GM19452 (cell line): Measurements from ENCODE around the gene PSMD2.
A peak's percentile ranks its signal among the peaks of the same experiment; 100 is the strongest.

ENCODE experiments used
- ATAC-seq: cut with Tn5 transposase; IDR thresholded peaks from one replicate; pipeline ENCODE4 v1.9.1; 2021; ENCODE audit not compliant: unreplicated experiment

PSMD2 gene

DNA sequence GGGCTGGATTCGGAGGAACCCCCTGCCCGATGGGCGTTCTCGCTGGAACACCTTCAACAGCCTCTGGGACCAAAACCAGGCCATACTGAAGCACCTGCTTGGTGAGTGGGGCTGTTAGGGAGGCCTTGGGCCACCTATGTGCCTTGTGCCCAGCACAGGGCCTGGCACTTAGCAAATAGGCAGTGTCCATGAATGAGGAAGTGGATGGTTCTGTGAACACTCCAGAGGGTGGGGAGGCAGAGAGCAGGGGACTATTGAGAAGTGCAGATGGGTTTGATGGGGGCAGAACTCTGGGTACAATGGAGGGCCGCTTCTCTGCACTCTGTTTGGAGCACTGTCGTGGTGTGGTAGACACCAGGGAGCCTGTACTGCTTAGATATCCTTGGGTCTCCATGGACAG lies 21.7 kb upstream of the PSMD2 start:
- no peak for ATAC-seq

DNA sequence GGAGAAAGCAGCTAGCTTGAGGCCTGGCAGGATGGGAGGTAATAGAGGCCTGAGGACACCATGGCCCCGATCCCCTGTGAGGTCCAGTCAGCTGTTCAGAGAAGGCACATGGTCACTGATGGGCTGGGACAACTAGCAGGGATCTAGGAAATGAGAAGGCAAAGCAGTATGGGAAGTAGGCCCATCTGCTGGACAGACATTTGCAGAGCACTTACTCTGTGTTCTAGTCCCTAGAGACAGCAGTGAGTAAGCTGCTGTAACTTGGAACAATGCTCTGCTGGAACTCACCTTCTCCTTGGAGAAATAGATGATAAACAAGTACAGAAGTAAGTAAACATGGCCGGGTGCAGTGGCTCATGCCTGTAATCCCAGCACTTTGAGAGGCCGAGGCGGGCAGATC lies 16.1 kb upstream of the PSMD2 start:
- ATAC-seq, result no peak

DNA sequence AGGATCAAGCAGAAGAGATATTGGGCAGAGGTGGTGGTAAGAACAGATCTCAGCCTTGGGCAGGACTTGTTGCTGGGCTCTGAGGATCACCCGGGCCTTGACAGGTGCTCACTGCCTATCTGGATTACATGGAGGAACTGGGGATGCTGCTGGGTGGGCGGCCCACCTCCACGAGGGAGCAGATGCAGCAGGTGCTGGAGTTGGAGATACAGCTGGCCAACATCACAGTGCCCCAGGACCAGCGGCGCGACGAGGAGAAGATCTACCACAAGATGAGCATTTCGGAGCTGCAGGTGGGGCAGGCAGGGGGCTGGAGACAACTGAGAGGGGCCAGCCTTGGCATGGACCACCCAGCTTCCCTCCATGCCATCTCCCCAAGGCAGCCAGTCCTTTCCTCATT lies 15.4 kb upstream of the PSMD2 start:
- no peak for ATAC-seq

DNA sequence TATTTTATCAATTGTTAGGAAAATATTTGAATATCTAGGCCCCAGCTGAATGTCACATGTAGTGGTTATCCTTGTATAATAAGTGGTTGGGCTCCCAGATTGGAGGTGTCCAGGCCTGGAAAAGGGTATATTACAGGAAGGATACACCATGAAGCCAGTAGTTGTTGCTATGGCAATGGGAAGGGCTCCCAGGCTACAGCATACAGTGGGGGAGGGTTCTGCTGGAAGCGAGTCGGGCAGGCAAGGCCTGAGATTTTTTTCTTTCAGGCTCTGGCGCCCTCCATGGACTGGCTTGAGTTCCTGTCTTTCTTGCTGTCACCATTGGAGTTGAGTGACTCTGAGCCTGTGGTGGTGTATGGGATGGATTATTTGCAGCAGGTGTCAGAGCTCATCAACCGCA lies 14.3 kb upstream of the PSMD2 start:
- ATAC-seq, result no peak

DNA sequence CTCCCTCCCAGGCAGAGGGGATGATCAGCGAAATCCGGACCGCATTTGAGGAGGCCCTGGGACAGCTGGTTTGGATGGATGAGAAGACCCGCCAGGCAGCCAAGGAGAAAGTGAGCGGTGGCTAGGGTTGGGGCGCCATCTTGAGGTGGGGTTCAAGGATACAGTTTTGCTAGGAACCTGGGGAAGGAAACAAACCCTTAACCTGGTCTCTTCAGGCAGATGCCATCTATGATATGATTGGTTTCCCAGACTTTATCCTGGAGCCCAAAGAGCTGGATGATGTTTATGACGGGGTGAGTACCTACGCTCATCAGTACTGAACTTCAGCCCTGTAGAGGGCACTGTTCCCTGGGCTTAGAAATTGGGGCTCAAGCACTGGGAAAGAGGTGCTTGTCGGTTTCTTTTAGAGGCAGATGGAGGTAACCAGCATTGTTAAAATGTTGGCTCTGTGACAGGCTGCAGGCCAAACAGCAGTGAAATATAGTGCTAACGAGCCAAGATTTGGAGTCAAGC lies 9.6 kb upstream of the PSMD2 start:
- no peak for ATAC-seq

DNA sequence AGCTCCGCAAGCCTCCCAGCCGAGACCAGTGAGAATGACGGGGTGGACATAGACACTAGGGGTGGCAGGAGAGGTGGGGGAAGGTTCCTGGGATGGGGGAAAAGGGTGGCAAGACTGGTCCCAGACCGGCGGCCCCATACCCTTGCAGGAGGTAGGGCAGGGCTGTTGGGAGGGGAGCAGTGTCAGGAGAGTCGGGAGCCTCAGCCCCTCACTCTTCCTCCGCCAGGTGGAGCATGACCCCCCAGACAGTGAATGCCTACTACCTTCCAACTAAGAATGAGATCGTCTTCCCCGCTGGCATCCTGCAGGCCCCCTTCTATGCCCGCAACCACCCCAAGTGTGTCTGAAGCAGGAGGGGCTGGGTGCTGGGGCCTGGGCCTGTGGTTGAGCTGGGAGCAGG lies 8.7 kb upstream of the PSMD2 start:
- ATAC-seq, result no peak

DNA sequence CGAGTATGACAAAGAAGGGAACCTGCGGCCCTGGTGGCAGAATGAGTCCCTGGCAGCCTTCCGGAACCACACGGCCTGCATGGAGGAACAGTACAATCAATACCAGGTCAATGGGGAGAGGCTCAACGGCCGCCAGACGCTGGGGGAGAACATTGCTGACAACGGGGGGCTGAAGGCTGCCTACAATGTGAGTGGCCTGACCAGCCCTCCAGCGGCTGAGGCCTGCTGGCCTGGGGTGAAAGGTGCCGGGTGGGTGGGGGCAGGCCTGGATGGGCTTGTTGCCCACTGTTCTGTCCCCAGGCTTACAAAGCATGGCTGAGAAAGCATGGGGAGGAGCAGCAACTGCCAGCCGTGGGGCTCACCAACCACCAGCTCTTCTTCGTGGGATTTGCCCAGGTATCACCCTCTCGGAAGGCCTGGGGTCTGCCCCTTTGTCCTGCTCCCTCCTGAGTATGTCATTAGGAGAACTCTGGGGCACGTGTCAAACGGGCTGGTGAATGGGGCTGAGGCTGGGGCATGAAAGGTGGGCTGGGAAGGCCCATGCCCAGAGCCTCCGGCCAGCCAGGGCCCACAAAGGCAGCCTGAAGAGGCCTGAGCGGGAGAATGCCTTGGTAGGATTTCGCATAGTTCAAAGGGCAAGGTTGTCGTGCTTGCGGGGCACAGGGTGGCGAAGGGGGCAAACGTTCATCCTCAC lies 7.8 kb upstream of the PSMD2 start:
- ATAC-seq, result no peak

DNA sequence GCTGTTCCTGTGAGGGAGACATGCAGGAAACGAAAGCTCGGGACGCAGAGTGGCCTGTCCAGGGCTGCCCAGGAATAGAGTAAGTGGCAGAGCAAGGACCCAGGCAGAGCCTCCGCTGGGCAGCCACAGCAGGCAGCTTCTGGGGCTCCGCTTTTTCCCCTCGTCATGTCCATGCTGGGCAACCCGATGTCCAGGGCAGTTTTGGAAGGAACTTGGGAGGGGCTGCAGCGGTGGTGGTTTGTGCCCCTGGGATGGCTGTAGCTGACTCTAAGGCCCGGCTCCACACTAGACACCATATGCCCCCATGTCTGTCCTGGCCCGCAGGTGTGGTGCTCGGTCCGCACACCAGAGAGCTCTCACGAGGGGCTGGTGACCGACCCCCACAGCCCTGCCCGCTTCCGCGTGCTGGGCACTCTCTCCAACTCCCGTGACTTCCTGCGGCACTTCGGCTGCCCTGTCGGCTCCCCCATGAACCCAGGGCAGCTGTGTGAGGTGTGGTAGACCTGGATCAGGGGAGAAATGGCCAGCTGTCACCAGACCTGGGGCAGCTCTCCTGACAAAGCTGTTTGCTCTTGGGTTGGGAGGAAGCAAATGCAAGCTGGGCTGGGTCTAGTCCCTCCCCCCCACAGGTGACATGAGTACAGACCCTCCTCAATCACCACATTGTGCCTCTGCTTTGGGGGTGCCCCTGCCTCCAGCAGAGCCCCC lies 7.1 kb upstream of the PSMD2 start:
- no peak for ATAC-seq

DNA sequence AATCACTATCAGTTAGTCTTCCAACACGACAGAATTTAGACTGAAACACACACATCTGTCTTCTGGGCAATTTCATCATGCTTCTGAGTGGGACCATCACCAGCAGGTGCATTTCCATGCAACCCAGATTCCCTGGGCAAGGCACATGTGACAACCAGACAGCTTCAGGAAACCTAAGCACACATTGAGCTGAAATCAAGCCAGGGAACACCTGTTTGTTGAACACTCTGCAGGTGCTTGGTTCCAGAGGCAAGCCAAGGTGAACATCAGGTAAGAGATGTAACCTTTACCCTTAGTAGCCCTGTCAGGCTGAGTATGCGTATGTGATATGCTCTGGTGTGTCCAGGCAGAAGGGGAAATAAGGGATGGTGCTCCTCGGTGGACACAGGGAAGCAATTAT lies 3.3 kb upstream of the PSMD2 start:
- ATAC-seq, result no peak

DNA sequence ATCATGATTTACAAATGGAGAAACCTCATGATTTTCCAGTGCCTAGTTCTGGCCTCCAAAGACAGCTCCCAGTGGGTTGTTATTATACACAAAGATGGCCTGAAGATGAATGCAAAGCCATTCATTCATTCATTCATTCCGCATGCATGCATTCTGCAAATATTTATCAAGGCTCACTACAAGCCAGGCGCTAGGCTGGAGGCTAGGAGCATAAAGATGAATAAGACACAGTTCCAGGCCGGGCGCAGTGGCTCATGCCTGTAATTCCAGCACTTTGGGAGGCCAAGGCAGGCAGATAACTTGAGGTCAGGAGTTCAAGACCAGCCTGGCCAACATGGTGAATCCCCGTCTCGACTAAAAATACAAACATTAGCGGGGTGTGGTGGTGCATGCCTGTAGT lies 2.4 kb upstream of the PSMD2 start:
- ATAC-seq, result no peak

DNA sequence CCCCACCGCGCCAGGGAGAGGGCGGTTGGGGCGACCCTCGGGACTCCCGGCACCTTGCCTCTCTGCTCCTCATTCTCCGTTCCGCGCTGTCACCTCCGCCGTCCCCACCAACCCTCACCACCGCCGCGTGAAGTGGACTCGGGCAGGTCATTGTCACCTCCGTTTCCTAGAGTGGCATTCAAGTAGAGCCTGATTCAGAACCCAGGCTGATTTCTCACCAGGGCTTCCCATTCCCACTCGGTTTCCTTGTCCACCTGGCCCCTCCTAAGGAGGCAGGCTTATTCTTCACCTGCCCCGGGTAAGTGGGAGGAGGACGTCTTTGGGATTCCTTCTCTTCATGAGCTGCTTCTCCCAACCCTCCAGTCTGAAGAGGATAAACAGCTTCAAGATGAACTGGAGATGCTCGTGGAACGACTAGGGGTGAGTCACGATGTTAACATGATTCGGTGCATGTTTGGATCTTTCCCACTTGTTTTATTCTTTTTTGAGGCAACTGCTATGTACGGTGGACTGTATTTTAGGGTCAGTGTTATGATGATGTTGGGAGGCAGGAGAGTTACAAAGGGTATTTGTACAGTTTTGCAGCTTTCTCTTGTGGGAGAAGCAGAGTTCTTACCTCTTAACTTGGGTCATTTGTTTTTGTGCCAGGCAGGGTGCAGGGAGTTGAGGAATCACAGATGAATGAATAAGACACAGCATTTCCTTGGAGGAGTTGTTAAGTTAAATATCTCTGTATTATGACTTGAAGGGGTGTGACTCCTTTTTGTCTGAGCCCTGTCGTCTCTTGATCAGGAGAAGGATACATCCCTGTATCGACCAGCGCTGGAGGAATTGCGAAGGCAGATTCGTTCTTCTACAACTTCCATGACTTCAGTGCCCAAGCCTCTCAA lies 692 bp downstream of the PSMD2 start:
- no peak for ATAC-seq

DNA sequence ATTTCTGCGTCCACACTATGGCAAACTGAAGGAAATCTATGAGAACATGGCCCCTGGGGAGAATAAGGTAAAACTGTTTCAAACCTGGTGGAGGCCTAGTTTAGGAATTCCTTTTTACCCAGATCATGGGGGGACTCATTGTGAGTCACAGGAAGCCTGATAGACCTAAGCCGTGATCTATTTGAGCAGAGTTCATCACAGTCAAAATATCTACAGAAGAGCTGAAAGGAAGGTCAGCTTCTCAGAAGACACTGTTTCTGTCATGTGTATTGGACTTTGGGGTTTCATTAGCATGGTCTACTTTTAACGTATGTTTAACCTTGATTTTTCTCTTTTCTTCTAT lies 1.3 kb downstream of the PSMD2 start:
- no peak for ATAC-seq

DNA sequence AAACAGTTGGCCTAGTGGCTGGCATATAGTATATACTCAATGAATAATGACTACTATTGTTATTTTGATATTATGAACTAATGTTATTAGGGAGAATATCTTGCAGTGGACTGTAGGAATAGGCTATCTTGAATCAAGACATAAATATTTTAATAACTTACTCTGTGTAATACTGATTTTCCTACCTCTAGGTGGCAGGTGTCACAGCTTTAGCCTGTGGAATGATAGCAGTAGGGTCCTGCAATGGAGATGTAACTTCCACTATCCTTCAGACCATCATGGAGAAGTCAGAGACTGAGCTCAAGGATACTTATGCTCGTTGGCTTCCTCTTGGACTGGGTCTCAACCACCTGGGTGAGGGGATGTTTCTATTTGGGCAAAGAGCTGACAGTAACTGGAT lies 6.5 kb downstream of the PSMD2 start:
- no peak for ATAC-seq

DNA sequence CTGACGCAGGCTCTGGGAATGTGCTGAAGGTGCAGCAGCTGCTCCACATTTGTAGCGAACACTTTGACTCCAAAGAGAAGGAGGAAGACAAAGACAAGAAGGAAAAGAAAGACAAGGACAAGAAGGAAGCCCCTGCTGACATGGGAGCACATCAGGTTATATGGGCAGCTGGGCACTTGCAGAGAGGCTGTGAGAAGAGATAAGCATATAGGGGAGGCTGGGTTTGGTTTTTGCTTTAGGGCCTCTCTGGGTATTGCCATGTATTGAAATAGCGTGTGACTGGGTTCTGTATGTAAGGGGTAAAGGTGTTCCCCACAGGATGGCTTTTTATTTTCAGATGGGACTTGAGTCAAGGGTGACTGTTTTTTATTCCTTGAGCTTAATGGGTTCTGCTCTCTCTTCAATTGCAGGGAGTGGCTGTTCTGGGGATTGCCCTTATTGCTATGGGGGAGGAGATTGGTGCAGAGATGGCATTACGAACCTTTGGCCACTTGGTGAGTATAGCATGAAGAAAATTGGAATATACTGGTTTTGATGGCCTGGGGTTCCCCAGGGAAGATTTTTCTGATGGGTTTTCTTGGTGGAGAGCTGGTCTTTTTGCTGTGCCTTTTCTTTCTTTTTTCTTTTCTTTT lies 7.4 kb downstream of the PSMD2 start:
- ATAC-seq, result no peak

DNA sequence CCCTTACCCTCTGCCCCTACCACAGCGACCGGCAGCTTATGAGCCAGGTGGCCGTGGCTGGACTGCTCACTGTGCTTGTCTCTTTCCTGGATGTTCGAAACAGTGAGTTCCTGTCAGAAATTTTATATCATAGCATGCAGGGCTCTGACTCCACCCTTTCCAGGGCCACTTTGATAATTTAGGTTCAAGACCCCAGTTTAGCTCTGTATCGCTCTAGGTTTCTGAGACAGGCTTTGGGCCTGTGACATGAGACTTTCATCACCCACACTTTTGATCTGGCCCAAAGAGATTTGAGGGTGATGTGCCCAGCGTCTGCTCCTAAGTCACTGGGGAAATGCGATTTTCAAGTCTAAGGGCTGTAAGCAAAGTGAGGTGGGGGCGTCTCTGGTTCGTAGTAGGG lies 8.9 kb downstream of the PSMD2 start:
- no peak for ATAC-seq

DNA sequence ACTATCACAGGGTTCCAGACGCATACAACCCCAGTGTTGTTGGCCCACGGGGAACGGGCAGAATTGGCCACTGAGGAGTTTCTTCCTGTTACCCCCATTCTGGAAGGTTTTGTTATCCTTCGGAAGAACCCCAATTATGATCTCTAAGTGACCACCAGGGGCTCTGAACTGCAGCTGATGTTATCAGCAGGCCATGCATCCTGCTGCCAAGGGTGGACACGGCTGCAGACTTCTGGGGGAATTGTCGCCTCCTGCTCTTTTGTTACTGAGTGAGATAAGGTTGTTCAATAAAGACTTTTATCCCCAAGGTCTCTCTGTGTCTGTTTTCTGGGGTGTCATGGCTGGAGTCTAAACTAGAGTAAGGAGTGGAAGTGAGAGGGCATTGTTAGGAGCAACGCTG lies 9.7 kb downstream of the PSMD2 start:
- ATAC-seq, result no peak

DNA sequence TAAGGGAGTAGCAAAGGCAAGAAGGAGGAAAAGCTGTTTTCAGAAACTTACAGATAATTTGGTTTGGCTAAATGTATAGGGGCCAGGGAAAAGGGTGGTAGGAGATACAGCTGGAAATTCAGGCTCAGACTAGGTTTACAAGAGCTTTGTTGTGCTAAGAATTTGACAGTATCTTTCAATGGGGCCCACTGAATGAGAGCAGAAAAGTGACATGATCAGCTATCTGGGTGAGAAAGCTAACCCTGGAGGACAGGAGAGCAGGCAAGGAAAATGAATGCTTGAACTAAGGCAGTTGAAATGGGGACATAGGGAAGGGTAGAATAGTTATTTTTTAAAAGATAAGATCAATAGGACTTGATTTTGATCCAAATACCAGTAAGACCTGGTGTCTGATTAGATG lies 12.6 kb downstream of the PSMD2 start:
- no peak for ATAC-seq

DNA sequence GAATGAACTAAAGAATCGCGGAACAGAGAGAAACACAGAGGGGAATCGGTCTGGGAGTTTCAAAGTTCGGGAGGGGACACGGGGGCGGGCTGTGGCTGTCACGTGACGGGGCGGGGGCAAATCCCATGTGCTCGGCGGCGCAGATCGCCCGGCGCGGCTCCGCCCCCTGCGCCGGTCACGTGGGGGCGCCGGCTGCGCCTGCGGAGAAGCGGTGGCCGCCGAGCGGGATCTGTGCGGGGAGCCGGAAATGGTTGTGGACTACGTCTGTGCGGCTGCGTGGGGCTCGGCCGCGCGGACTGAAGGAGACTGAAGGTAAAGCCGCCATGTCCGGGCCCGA lies 15.3 kb downstream of the PSMD2 start, which contains the start of gene EIF4G1:
EIF4G1 (plus strand) TSS at position 244 of the 337 bp plus-strand sequence. CDS start 1,191 bp downstream, outside the sequence.
- ATAC-seq, result peak; percentile 87

DNA sequence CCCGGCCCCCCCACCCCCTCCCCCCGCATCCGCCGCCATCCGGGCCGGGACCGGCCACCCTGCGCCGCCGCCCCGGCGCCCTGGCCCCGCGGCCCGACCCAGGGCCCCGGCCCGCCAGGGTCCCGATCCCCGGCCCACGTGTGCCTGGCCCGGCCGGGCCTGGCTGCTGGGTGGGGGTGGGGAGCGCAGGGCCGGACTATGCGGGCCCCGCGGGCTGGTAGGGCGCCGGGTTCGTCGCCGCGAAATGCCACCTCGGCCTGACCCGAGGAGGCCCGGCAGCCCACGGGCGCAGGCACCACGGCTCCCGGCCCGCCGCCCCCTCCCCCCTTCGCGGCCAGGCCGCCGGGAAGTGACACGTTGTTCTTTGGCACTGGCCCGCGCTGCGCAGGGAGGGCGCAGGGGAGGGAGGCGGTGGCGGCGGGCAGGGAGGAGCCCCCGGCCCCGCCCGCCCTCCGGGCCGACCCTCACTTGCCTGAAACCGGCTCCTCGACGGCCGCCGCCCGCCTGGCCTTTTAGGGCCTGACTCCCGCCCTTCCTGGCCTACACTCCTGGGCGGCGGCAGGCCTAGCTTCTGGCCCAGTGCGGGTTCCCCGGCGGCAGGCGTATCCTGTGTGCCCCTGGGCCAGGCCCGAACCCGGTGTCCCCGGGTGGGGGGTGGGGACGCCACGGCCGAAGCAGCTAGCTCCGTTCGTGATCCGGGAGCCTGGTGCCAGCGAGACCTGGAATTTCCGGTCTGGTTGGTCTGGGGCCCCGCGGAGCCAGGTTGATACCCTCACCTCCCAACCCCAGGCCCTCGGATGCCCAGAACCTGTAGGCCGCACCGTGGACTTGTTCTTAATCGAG lies 15.9 kb downstream of the PSMD2 start:
- ATAC-seq, result peak; percentile 50

DNA sequence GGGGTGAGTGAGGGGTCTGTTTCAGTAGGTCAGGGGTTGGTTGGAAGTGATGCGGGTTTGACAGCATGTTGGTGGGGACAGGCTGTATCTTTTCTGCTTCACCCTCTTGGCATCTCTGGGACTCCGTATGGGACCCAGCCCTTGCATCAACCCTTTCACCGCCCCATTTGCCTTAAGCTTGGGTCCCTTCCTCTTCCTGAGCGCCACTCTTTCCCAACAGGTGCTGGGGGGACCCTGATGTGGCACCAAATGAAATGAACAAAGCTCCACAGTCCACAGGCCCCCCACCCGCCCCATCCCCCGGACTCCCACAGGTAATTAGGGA lies 16.5 kb downstream of the PSMD2 start:
- ATAC-seq, result no peak
